KMS-11 (cell line): Measurements from ENCODE around the gene GANAB.

Experiments
- H2AFZ ChIP-seq: fragments of 200-600 bp; sonication (generic); 2 replicates; pipeline ENCODE4 v1.6.1; 2016; ENCODE audit warnings: antibody characterized with exemption, mixed run types, low read depth
- H3K27ac ChIP-seq: fragments of 200-600 bp; sonication (generic); 2 replicates; pipeline ENCODE4 v1.6.1; 2016; ENCODE audit warnings: mild to moderate bottlenecking, mixed run types
- H3K27me3 ChIP-seq: fragments of 200-600 bp; sonication (generic); 2 replicates; pipeline ENCODE4 v1.6.1; 2017; ENCODE audit warnings: mild to moderate bottlenecking, low read depth, mixed run types, moderate library complexity; ENCODE audit not compliant: insufficient read depth
- H3K36me3 ChIP-seq: fragments of 200-600 bp; sonication (generic); 2 replicates; pipeline ENCODE4 v1.6.1; 2017; ENCODE audit warnings: mild to moderate bottlenecking, mixed run types; ENCODE audit not compliant: insufficient read depth
- H3K4me1 ChIP-seq: fragments of 200-600 bp; sonication (generic); 2 replicates; pipeline ENCODE4 v1.6.1; 2016; ENCODE audit warnings: mild to moderate bottlenecking, low read depth, mixed run types; ENCODE audit not compliant: poor library complexity, severe bottlenecking
- H3K4me2 ChIP-seq: fragments of 200-600 bp; sonication (generic); 2 replicates; pipeline ENCODE4 v1.7.0; 2016; ENCODE audit warnings: mild to moderate bottlenecking, mixed run types
- H3K4me3 ChIP-seq: fragments of 200-600 bp; sonication (generic); IDR thresholded peaks from 2 replicates; pipeline ENCODE4 v1.6.1; 2017; ENCODE audit warnings: low read depth, low read length, mixed read lengths; ENCODE audit not compliant: insufficient read depth
- H3K79me2 ChIP-seq: fragments of 200-600 bp; sonication (generic); 2 replicates; pipeline ENCODE4 v1.6.1; 2016; ENCODE audit warnings: low read depth, mixed run types; ENCODE audit not compliant: insufficient read depth
- H3K9ac ChIP-seq: fragments of 200-600 bp; sonication (generic); 2 replicates; pipeline ENCODE4 v1.6.1; 2016; ENCODE audit warnings: mild to moderate bottlenecking, mixed run types
- H4K20me1 ChIP-seq: fragments of 200-600 bp; sonication (generic); 2 replicates; pipeline ENCODE4 v1.6.1; 2016; ENCODE audit warnings: mild to moderate bottlenecking, mixed run types; ENCODE audit not compliant: insufficient read depth
- CTCF ChIP-seq: fragments of 200-600 bp; sonication (generic); conservative IDR thresholded peaks from 2 replicates; pipeline ENCODE4 v1.6.1; 2017; ENCODE audit warnings: low read depth, mild to moderate bottlenecking, antibody characterized with exemption, low read length, moderate library complexity, mixed read lengths

GANAB gene

GRCh38 chr11:62610814-62611704 is 35.4 kb downstream of the GANAB start:
- no peak for TF ChIP-seq CTCF
- Histone ChIP-seq H3K27ac (peak overlapping the region; percentile 65), H3K4me2 (peak overlapping the region; percentile 91), H3K79me2 (no peaks in the 10 kb centered on the region), H3K36me3 (no peaks in the 10 kb centered on the region), H3K4me3 (no peak overlapping the region), H2AFZ (peak overlapping the region; percentile 66), H3K27me3 (no peaks in the 10 kb centered on the region), H4K20me1 (no peaks in the 10 kb centered on the region), H3K9ac (peak overlapping the region; percentile 86), H3K4me1 (peaks cover 34% of the 10 kb centered on the region)

DNA sequence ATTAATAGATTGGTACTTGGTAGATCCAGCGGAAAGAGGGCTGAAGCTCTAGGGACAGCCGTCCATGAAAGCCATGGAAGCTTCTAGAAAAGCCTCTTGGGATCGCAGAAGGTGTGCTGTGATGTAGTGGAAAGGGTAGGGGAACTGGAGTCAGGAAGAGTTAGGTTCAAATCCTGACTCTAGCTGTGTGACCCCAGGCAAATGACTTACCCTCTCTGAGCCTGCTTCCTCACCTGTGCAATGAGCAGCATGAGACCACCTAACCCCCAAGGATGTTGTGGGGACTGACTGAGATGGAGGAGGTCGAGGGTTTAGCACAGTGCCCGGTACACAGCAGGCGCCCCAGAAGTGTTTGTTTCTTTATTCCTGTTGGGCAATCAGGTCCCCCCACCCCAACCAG is 36.0 kb downstream of the GANAB start:
- H2AFZ ChIP-seq = no peak overlapping the region
- H3K9ac ChIP-seq = no peak overlapping the region
- no peaks in the 10 kb centered on the region for H3K79me2 ChIP-seq
- peaks cover 34% of the 10 kb centered on the region for H3K4me1 ChIP-seq
- peak overlapping the region; percentile 91; the same call in 1 of the 2 replicates for H3K4me2 ChIP-seq
- TF ChIP-seq CTCF = no peak
- no peaks in the 10 kb centered on the region for H3K36me3 ChIP-seq
- no peak overlapping the region for H3K27ac ChIP-seq
- no peaks in the 10 kb centered on the region for H3K27me3 ChIP-seq
- no peaks in the 10 kb centered on the region for H4K20me1 ChIP-seq
- H3K4me3 ChIP-seq = no peak overlapping the region

- H3K4me1 ChIP-seq = peaks cover 24% of the 10 kb centered on the region
- no peak overlapping the region for H3K9ac ChIP-seq
- no peak overlapping the region for H3K4me2 ChIP-seq
- H3K4me3 ChIP-seq = no peak overlapping the region
- no peak overlapping the region for H3K27ac ChIP-seq
- no peaks in the 10 kb centered on the region for H3K79me2 ChIP-seq
- H4K20me1 ChIP-seq = no peaks in the 10 kb centered on the region
- no peak for TF ChIP-seq CTCF
- H2AFZ ChIP-seq = no peak overlapping the region
- H3K27me3 ChIP-seq = no peaks in the 10 kb centered on the region
- H3K36me3 ChIP-seq = no peaks in the 10 kb centered on the region
Observed at GRCh38 chr11:62608776-62609175, 37.6 kb downstream of the GANAB start.

GRCh38 chr11:62607714-62608113 is 38.7 kb downstream of the GANAB start:
- Histone ChIP-seq H3K79me2 (no peaks in the 10 kb centered on the region), H3K9ac (no peak overlapping the region), H3K4me1 (peaks cover 15% of the 10 kb centered on the region)

More at GRCh38 chr11:62607714-62608113, 38.7 kb downstream of the GANAB start:
- H2AFZ ChIP-seq = no peak overlapping the region
- no peaks in the 10 kb centered on the region for H3K36me3 ChIP-seq
- H3K27ac ChIP-seq = no peak overlapping the region
- H3K4me2 ChIP-seq = no peak overlapping the region
- TF ChIP-seq CTCF = no peak
- H3K4me3 ChIP-seq = no peak overlapping the region
- no peaks in the 10 kb centered on the region for H4K20me1 ChIP-seq
- no peaks in the 10 kb centered on the region for H3K27me3 ChIP-seq
